Muscle layer of duodenum (tissue), 2 donors: ENCODE results near the gene FAM181A.

ENCODE experiments used
- H3K27ac ChIP-seq: one replicate; pipeline ENCODE4 v1.7.0; 2013; ENCODE audit warnings: mild to moderate bottlenecking, low read length
- H3K27me3 ChIP-seq: one replicate; pipeline ENCODE4 v1.7.0; 2013; ENCODE audit warnings: low read depth, mild to moderate bottlenecking, control low read depth, low read length
- H3K36me3 ChIP-seq, 2 donors: one replicate each; pipeline ENCODE4 v1.7.0; 2013; ENCODE audit warnings: low read length in 2 of 2, control low read depth in 1 of 2, mild to moderate bottlenecking in 1 of 2; ENCODE audit not compliant: insufficient read depth in 2 of 2, control insufficient read depth in 1 of 2
- H3K4me1 ChIP-seq, 2 donors: one replicate each; pipeline ENCODE4 v1.7.0; 2013; ENCODE audit warnings: low read length in 2 of 2, mild to moderate bottlenecking in 2 of 2, control low read depth in 1 of 2, moderate library complexity in 1 of 2; ENCODE audit not compliant: insufficient read depth in 2 of 2, control insufficient read depth in 1 of 2
- H3K4me3 ChIP-seq, 2 donors: one replicate each; pipeline ENCODE4 v1.7.0; 2013; ENCODE audit warnings: low read length in 2 of 2, low read depth in 1 of 2, mild to moderate bottlenecking in 1 of 2
- H3K9me3 ChIP-seq, 2 donors: one replicate each; pipeline ENCODE4 v1.7.0; 2013; ENCODE audit warnings: low read length in 2 of 2, control low read depth in 1 of 2, mild to moderate bottlenecking in 1 of 2; ENCODE audit not compliant: control insufficient read depth in 1 of 2
- donor health status: healthy.

Gene FAM181A

DNA sequence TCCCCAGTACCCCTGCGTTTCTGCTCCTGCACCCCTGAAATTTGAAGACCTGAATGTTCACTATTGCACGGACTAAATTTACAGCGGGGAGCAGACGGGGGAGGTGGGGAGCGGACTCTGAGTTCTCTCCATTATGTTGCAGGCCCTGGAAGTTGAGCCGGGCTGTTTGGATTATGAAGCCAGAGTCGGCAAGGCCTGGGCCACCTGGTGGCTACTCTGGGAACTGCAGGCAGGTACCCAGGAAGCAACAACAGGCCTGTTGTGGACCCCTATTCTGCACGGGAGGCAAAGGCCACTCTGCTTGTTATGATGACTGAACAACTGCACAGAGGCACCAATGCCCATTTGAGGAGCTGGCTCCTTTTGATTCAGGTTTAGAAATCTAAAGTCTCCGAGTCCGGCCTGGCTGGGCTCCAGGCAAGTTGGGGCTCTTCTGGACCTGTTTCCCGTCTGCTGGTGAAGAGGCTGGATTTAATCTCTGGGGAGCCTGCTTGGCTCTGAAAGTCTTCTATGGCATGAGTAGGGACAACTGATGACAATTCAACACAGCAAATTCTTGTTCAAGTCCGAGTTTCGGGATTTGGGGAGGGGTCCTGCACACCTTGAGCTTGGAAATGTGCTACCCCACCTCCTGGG lies 34.1 kb upstream of the FAM181A start:
- Histone ChIP-seq H3K9me3 (no peaks in the 10 kb centered on the region), H3K4me1 (peaks cover 6 to 17% of the 10 kb centered on the region in 2 donors), H3K36me3 (no peaks in the 10 kb centered on the region), H3K27ac (no peak overlapping the region), H3K4me3 (peak overlapping the region in 1 of 2 donors; percentile 31), H3K27me3 (no peaks in the 10 kb centered on the region)

DNA sequence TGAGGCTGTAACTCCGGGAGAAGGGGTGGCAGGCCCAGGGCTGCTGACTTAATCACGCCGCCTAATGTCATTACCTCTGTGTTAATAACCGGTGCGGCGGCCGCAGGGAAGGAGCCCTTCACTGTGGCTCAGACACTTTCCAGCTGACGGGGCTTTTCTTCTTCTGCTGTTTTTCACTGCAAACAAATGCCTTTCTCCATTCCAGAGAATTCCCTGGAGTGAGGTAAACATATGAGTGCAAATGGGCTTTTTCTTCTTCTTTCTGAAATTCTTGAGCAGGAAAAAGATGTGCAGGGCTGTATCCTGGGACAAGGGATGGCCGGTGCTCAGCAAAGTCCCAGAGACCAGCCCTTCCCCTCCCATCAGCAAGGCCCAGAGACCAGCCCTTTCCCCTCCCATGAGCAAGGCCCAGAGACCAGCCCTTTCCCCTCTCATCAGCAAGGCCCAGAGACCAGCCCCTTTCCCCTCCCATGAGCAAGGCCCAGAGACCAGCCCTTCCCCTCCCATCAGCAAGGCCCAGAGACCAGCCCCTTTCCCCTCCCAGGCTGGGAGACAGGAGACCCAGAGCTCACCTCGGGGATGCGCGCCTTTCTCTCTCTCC lies 33.4 kb upstream of the FAM181A start:
- H3K36me3 ChIP-seq = no peaks in the 10 kb centered on the region
- no peaks in the 10 kb centered on the region for H3K27me3 ChIP-seq
- no peaks in the 10 kb centered on the region for H3K9me3 ChIP-seq
- peak overlapping the region in 1 of 2 donors; percentile 31 for H3K4me3 ChIP-seq
- no peak overlapping the region for H3K27ac ChIP-seq
- peaks cover 6 to 17% of the 10 kb centered on the region in 2 donors for H3K4me1 ChIP-seq

DNA sequence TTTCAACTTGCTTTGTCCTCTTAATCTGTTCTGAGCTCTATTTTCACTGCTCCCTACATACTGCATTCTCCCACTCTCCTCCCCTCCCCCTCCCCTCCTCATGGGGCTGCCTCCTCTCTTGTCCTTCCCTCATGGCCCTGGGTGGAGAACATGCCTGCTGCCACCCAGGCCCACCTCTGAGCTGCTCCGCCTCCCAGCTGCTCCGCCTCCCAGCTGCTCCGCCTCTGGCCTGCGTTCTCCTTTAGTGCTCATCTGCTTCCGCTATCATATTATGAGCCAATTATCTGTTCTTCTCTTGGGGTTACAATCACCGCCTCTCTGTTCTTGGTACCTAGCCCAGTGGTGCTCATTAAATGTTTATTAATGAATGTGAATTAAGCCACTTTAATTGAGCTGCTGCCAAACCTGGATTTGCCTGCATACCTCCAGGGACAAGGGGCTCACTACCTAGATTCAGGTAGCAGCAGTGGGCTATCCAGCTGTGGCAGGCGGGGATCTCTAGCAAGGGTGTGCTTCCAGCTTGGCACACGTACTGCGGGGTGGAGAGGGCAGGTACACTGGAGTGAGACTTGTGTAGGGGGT lies 32.0 kb upstream of the FAM181A start:
- Histone ChIP-seq H3K27ac (no peak overlapping the region), H3K4me1 (peaks cover 6 to 15% of the 10 kb centered on the region in 2 donors), H3K4me3 (no peak overlapping the region), H3K27me3 (no peaks in the 10 kb centered on the region), H3K36me3 (no peaks in the 10 kb centered on the region), H3K9me3 (no peaks in the 10 kb centered on the region)

DNA sequence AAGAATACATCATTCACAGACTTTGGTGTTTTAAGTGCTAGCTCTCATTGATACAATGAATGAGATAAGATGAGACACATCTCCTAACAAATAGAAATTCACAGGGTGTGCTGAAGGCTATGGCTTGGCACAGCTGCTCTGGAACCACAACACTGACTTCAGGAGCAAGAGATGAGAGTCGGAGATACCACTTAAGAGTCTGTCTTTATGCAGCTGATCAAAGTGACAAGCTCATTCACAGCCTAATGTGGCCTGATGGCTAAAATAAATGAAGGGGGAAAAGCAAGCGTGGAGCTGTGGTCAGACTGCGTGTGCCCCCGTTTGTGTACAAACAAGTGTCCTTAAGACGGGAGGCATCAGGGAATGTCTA lies 29.7 kb upstream of the FAM181A start:
- Histone ChIP-seq H3K36me3 (no peaks in the 10 kb centered on the region), H3K27ac (no peak overlapping the region), H3K9me3 (no peaks in the 10 kb centered on the region), H3K4me3 (no peak overlapping the region), H3K27me3 (no peaks in the 10 kb centered on the region), H3K4me1 (peaks cover 6 to 14% of the 10 kb centered on the region in 2 donors)

DNA sequence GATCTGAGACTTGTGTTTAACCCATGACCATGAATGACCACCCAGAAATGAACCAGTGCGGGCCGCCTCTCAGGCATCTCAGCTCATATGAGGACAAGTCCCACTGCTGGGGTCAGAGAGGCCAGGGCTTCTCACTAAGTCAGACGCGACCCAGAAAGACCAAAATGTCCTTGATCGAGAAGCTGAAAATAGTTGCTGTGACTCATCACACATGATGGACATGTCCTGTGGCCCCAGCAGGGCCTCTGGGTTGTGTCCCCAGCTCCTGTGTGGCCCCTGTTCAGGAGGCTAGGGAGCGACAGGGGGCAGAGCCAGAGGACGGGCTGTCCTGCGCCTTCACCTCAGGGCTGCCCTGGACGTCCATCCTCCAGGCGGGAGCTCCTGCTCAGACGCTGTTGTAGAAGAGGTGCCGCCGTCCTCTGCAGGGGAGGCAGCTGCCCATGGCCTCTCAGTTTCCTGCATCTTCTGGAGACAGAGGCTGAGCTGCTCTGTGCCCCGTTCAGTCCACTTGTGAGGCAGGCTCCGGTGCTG lies 29.0 kb upstream of the FAM181A start:
- H3K4me3 ChIP-seq = no peak overlapping the region
- peaks cover 3 to 7% of the 10 kb centered on the region in 2 donors for H3K4me1 ChIP-seq
- no peaks in the 10 kb centered on the region for H3K9me3 ChIP-seq
- no peak overlapping the region for H3K27ac ChIP-seq
- H3K27me3 ChIP-seq = no peaks in the 10 kb centered on the region
- H3K36me3 ChIP-seq = no peaks in the 10 kb centered on the region

DNA sequence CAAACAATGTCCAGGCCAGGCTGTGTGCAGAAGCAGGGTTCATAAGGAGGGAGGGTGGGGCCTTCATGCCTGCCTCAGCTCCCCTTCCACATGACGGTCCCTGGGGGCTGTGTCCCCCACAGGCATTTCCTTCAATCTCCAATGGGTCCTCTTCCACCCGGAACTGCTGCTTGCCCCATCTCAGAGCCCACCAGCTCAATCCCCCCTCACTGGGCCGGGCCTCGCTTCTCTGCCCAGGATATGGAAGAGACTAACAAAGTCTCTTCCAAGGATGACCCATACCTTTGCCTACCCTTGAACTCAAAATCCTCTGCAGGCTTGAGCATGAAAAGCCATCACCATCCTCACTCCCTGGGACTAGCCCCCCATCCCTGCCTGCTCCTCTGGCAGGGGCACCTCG lies 28.4 kb upstream of the FAM181A start:
- Histone ChIP-seq H3K9me3 (no peaks in the 10 kb centered on the region), H3K4me3 (no peak overlapping the region), H3K4me1 (peaks cover 0 to 1% of the 10 kb centered on the region in 2 donors), H3K36me3 (no peaks in the 10 kb centered on the region), H3K27me3 (no peaks in the 10 kb centered on the region), H3K27ac (no peak overlapping the region)

DNA sequence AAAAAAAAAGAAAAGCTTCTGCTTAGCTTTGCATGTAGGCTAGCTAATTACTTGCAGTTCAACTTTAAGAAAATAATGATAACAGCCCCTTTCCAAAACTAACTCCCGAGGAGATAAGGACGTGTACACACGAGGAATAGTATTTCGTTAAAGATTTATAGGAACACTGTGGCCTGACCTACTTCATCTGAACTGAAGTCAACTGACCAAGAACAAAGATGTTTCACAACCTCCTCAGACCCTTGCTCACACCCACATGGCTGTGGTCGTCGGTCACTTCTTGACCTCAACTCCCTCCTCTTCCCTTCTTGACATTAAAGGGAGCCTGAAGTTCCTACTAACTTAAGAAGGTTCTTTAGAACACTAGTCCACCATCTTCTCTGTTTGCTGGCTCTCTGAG lies 25.3 kb upstream of the FAM181A start:
- Histone ChIP-seq H3K27me3 (no peaks in the 10 kb centered on the region), H3K36me3 (no peaks in the 10 kb centered on the region), H3K27ac (no peak overlapping the region)

DNA sequence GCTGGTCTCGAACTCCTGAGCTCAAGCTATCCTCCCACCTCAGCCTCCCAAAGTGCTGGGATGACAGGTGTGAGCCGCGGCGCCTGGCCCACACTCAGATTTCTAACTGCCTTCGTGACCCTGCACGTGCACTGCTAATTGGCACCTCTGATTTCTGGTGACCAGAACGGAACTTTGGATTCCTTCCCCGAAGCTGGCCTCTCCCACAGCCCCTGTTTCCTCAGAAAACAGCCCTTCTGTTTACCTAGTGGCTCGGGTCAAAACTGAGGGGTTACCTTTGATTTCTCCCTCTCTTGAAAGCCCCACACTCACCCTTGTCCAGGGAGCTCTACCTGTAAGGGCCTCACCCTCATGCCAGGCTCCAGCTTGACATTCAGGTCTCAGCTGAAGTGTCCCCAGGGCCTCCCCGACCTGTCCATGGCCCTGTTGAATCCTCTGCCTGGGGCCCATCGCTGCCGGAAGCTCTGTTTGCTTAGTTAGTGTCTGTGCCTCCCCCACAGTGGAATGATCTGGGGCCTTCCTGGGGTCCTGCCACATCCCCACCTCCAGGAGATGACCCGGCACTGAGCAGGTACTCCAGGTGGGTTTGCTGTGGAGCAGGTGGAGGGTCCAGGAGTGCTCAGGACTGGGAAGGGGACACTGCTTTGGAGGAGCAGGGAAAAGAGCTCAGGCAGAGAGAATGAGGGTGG lies 24.4 kb upstream of the FAM181A start:
- Histone ChIP-seq H3K4me1 (no peaks in the 10 kb centered on the region), H3K36me3 (no peaks in the 10 kb centered on the region), H3K27ac (no peak overlapping the region), H3K9me3 (no peaks in the 10 kb centered on the region), H3K4me3 (no peak overlapping the region), H3K27me3 (no peaks in the 10 kb centered on the region)

More for the DNA sequence above, 25.3 kb upstream of the FAM181A start:
- Histone ChIP-seq H3K9me3 (no peaks in the 10 kb centered on the region), H3K4me1 (no peaks in the 10 kb centered on the region), H3K4me3 (no peak overlapping the region)

DNA sequence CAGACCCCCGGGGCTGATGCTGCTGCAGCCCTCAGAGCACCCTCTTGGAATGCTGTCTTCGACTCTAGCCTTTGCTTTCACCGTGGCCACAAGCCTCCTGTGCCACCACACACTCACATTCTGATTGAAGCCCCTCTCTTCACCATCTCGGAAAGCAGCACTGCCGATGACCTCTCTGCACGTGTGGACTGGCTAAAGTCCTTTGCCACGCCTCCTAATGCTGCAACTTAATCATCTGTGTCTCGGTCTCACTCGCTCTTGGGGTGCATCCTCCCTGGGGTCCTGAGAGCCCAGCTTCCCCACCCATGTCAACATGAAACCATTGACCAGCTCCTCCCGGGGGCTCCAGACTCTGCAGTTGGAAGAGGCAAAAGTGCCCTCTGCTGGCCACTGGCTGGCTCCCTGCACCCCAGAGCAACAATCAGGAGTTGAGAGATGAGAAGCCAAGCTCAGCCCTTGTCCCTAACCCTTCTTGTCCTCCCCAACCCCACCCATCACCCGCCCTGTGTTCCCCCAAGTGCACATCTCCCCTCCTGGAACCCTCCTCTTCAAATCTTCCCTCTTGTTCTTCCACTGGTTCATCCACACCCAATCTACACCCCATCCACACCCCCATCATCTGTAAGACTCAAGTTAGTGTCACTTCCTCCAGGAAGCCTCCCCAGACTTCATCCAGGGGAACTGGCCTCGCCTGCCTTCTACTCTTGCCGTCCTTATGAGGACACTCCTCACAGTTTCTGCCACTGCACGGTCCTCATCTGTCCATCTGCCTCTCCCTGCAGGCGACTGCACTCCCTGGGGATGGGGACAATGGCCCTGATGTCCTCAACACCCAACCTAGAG lies 23.6 kb upstream of the FAM181A start:
- H3K36me3 ChIP-seq = no peaks in the 10 kb centered on the region

DNA sequence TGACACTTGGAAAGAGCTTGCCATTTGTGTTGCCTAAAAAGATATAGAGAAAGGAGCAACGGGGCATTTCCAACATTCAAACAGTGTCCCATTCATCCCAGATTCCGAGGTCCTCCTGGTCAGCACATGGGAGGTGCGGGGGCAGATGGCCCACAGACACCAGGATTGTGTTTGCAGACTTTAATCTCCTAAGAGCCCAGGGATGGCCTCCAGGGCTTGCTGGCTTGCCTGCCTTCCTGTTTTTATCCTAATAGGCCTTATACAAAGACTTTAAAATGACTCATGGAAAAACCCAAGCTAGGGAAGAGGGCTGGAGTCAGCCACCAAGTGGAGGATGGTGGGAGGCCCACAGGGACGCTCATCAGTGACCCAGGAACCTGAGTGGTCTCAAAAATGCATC lies 21.5 kb upstream of the FAM181A start:
- H3K4me3 ChIP-seq = no peak overlapping the region
- no peaks in the 10 kb centered on the region for H3K4me1 ChIP-seq
- no peaks in the 10 kb centered on the region for H3K9me3 ChIP-seq
- H3K27ac ChIP-seq = no peak overlapping the region
- no peaks in the 10 kb centered on the region for H3K27me3 ChIP-seq
- no peaks in the 10 kb centered on the region for H3K36me3 ChIP-seq

More for the DNA sequence above, 23.6 kb upstream of the FAM181A start:
- H3K4me1 ChIP-seq = no peaks in the 10 kb centered on the region
- H3K27me3 ChIP-seq = no peaks in the 10 kb centered on the region
- H3K4me3 ChIP-seq = no peak overlapping the region
- H3K27ac ChIP-seq = no peak overlapping the region
- no peaks in the 10 kb centered on the region for H3K9me3 ChIP-seq
